NCI-H1417 treated with DMSO at 0.1 percent for 48 hours (cell line): ENCODE results near the gene PMVK.

Experiments
- DNase-seq: peaks from one replicate; lab custom pipeline; 2025; lab: John Stamatoyannopoulos, UW

The PMVK gene

GRCh38 chr1:154878371-154879037 lies 58.0 kb downstream of the PMVK start:
- DNase-seq: peak; percentile 25

GRCh38 chr1:154877370-154877974 lies 59.0 kb downstream of the PMVK start:
- no peak for DNase-seq

DNA sequence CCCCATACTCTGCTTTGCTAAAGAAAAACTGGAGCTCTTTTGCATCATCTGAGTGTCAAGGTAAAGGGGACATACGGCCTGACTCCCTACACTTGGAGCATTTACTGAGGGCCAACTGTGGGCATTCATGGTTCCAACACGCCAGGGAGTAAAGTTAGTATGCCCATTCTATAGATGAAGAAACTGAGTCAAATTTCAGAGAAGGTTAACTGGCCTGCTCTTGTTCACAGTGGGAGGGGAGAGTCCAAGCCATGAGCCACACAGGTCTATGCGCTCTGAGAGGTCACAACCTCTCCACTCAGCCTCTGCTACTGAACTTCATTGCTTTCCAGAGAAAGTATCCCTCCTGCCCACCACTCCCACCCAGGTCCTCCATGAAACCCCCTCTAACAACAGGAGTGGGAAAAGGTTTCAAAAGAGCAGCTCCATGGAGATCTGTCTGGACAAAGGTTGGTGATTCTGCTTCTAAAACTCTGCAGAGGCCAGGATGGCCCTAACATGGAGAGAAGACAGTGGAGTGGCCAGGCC lies 59.6 kb downstream of the PMVK start:
- DNase-seq: no peak
